Heart right ventricle (tissue), 16 donors: ENCODE measurements around the gene FAM131C. TPM values are rescaled to one million over a fixed set of nuclear protein-coding genes. Genes with fewer than 3 reads are reported as not detected.
"Not testable (repeated sequence)": the region's sequence is repeated elsewhere in the genome, so short reads cannot be mapped to it uniquely, and the experiment has no call there.

Experiments
- ATAC-seq, 8 donors: fragments of 200-7000 bp; cut with Tn5 transposase; one replicate each; pipeline ENCODE4 v1.9.1; 2020; ENCODE audit warnings: mild to moderate bottlenecking in 8 of 8, moderate library complexity in 8 of 8, moderate number of reproducible peaks in 1 of 8
- DNase-seq, 2 donors: peaks; one replicate each; pipeline ENCODE4 v3.0.0-alpha.2; 2020
- H3K27ac ChIP-seq, 10 donors: fragments of 200-600 bp; sonication (generic) in 2 of 10; one replicate each; pipeline versions ENCODE4 v1.5.0 to v1.8.0; 2020 to 2022; ENCODE audit warnings: mild to moderate bottlenecking in 3 of 10
- H3K27me3 ChIP-seq, 7 donors: fragments of 200-600 bp; one replicate each; pipeline ENCODE4 v1.8.0; 2021 to 2022; ENCODE audit warnings: mild to moderate bottlenecking in 2 of 7
- H3K36me3 ChIP-seq, 9 donors: fragments of 200-600 bp; sonication (generic) in 1 of 9; one replicate each; pipeline versions ENCODE4 v1.5.0 to v1.8.0; 2020 to 2022; ENCODE audit warnings: mild to moderate bottlenecking in 2 of 9
- H3K4me1 ChIP-seq, 9 donors: fragments of 200-600 bp; sonication (generic) in 1 of 9; one replicate each; pipeline versions ENCODE4 v1.5.0 to v1.8.0; 2020 to 2022; ENCODE audit warnings: mild to moderate bottlenecking in 4 of 9
- H3K4me3 ChIP-seq, 10 donors: fragments of 200-600 bp; sonication (generic) in 2 of 10; one replicate each; pipeline versions ENCODE4 v1.5.0 to v1.8.0; 2020 to 2022; ENCODE audit warnings: mild to moderate bottlenecking in 7 of 10, moderate library complexity in 2 of 10
- H3K9me3 ChIP-seq, 11 donors: fragments of 200-600 bp in 10 of 11; sonication (generic) in 2 of 11; one replicate each; pipeline versions ENCODE4 v1.5.0 to v1.8.0; 2013 to 2022; ENCODE audit warnings: mild to moderate bottlenecking in 2 of 11, control low read depth in 1 of 11, moderate library complexity in 1 of 11
- CTCF ChIP-seq, 9 donors: fragments of 200-600 bp; sonication (generic) in 2 of 9; IDR thresholded peaks; one replicate each; pipeline versions ENCODE4 v1.5.0 to v1.8.0; 2021 to 2022; ENCODE audit warnings: antibody characterized with exemption in 9 of 9, mild to moderate bottlenecking in 5 of 9, moderate library complexity in 1 of 9
- WGBS, 2 donors: extraction: QIAGEN DNeasy Blood & Tissue Kit; methylation state at CpG; one replicate each; pipeline ENCODE4 v1.1.7; 2013; ENCODE audit warnings: inconsistent platforms in 1 of 2; 5-methylcytosine and 5-hydroxymethylcytosine counted together
- intact Hi-C, 10 donors: fragments of 100-400 bp; cut with DNase I; formaldehyde crosslinking; loops; one replicate each; pipeline versions ENCODE4 v1.11.1 to v1.14.2; 2022
- polyA plus RNA-seq, 2 donors: library from polyadenylated mRNA; stranded (reverse); fragments of 200-250 nt; gene quantifications; one replicate each; pipeline ENCODE4 v1.2.3, GENCODE V29; 2013
- total RNA-seq, 10 donors: library from RNA; stranded (reverse); fragmentation: NEBNext Ultra II Directional in 3 of 10; extraction: Animal tissue kit (Norgen Biotek cat#: 25700) in 3 of 10; gene quantifications; one replicate each; pipeline versions ENCODE4 v1.2.1 to v1.2.4, GENCODE V29; 2021 to 2023
- donor health status: Arrhythmogenic right ventricular cardiomyopathy.
- donor health status: ischemic (EF 13 %, LVEDD 7.1; RV severe dilation, severe dysfunction).
- donor health status: healthy with polysubstance abuse.
- donor health status: DM: no; HTN: yes; CAD: no.
- donor health status: DM: no; HTN: no; CAD: no.
- donor health status: ischemic (EF 25% LVEDD 6.9; RV normal size, moderate dysfunction).
- donor health status: ischemic (EF 25% LVEDD 5.7; RV mildly dilated, moderate dysfunction).
- donor health status: healthy.
- donor health status: DM: yes; HTN: yes; CAD: no.
- donor health status: Ischemic cardiomyopathy.
- donor health status: ischemic (EF 35%, LVEDD 5.7; RV mildly dilated, moderate dysfunction).
- donor health status: nonischemic (EF 11% LVEDD 7.7; RV severe dilation, severe dysfunction).
- donor health status: DM: yes; HTN: yes; CAD: no.
- donor health status: PGD.
- donor health status: ischemic (EF 29% LVEDD 5.4; RV normal size, mild dysfunction).
- donor health status: nonischemic (EF 23%, LVEDD 6.1; RV moderate dilation, normal function).

Gene FAM131C
- total and polyA plus RNA-seq, 12 donors: 0.72 to 11.8 (median 2.4) TPM

GRCh38 chr1:16054598-16055540 lies 18.6 kb downstream of the FAM131C start:
- TF ChIP-seq CTCF (IDR thresholded peaks at IDR 0.05): no peak
- no peak for ATAC-seq
- Histone ChIP-seq H3K4me3 (no peak overlapping the region), H3K9me3 (no peaks in the 10 kb centered on the region), H3K4me1 (peaks cover 0 to 7% (median 0%) of the 10 kb centered on the region in 9 donors), H3K27me3 (no peaks in the 10 kb centered on the region), H3K36me3 (no peaks in the 10 kb centered on the region), H3K27ac (no peak overlapping the region)
- DNase-seq: no peak
- intact Hi-C loops: loop anchor here in 8 of 10 donors (1.0 to 5.0 kb wide), 4 partner anchors 46 to 263 kb away; no protein-coding TSS in a partner anchor
- 80 to 86% methylated on average over 7 of the region's 7 CpGs for WGBS, 2 donors

- Histone ChIP-seq H3K4me3 (no peak overlapping the region), H3K9me3 (no peaks in the 10 kb centered on the region), H3K36me3 (no peaks in the 10 kb centered on the region), H3K27ac (no peak overlapping the region), H3K4me1 (peaks cover 0 to 9% (median 2%) of the 10 kb centered on the region in 9 donors), H3K27me3 (peaks cover 0 to 3% (median 0%) of the 10 kb centered on the region in 7 donors)
- intact Hi-C loops: loop anchor here in 4 of 10 donors (2.0 to 5.0 kb wide), 3 partner anchors 45 to 262 kb away; no protein-coding TSS in a partner anchor
- no peak for TF ChIP-seq CTCF (IDR thresholded peaks at IDR 0.05)
- ATAC-seq: no peak
- 58 to 79% methylated on average over 6 to 8 of the region's 8 CpGs for WGBS, 2 donors
- no peak for DNase-seq
Measured at GRCh38 chr1:16053781-16054502, 19.5 kb downstream of the FAM131C start.

GRCh38 chr1:16051949-16052348 lies 21.5 kb downstream of the FAM131C start:
- intact Hi-C loops: loop anchor here in 3 of 10 donors (5.0 kb wide), 2 partner anchors 45 to 260 kb away; no protein-coding TSS in a partner anchor
- H3K27ac ChIP-seq, ATAC-seq, H3K27me3 ChIP-seq, H3K9me3 ChIP-seq, H3K4me3 ChIP-seq, H3K36me3 ChIP-seq, DNase-seq: not testable (repeated sequence)
- H3K4me1 ChIP-seq: peaks cover 0 to 15% (median 7%) of the 10 kb centered on the region in 9 donors
- 86 to 87% methylated on average over 12 of the region's 12 CpGs for WGBS, 2 donors

- Histone ChIP-seq H3K4me1 (peaks cover 0 to 12% (median 7%) of the 10 kb centered on the region in 9 donors), H3K27me3 (peaks cover 0 to 8% (median 0%) of the 10 kb centered on the region in 7 donors), H3K4me3 (no peak overlapping the region), H3K36me3 (no peaks in the 10 kb centered on the region), H3K27ac (no peak overlapping the region), H3K9me3 (no peaks in the 10 kb centered on the region)
- DNase-seq (no peak), ATAC-seq (no peak)
- no peak for TF ChIP-seq CTCF (IDR thresholded peaks at IDR 0.05)
- intact Hi-C loops: loop anchor here in 3 of 10 donors (5.0 kb wide), 2 partner anchors 44 to 259 kb away; no protein-coding TSS in a partner anchor
- WGBS, 2 donors: 83 to 86% methylated on average over 3 of the region's 3 CpGs
Measured at GRCh38 chr1:16051039-16051438, 22.4 kb downstream of the FAM131C start.
